Gastrocnemius medialis (tissue), 4 donors: ENCODE results near the gene THOC5.

ENCODE experiments used
- POLR2A ChIP-seq, 2 donors: fragments of 450-650 bp; IDR thresholded peaks; one replicate each; pipeline ENCODE4 v1.6.1; 2017; ENCODE audit warnings: antibody characterized with exemption in 2 of 2, mild to moderate bottlenecking in 2 of 2, moderate library complexity in 2 of 2
- TF ChIP-seq, protein P1 (sequence below), 5 experiments: fragments of 450-650 bp in 3 of 5; fragments of 200-600 bp in 2 of 5; sonication (generic) in 2 of 5; IDR thresholded peaks in 4 of 5; conservative IDR thresholded peaks in 1 of 5; 1 replicate in 4 of 5; 2 replicates in 1 of 5; pipeline ENCODE4 v1.5.1; 2016 to 2019; ENCODE audit warnings: antibody characterized with exemption in 5 of 5, mild to moderate bottlenecking in 3 of 5, moderate library complexity in 3 of 5

GRCh38 chr22:29530716-29531115 is 22.8 kb downstream of the THOC5 start:
- TF ChIP-seq, protein P1, sequence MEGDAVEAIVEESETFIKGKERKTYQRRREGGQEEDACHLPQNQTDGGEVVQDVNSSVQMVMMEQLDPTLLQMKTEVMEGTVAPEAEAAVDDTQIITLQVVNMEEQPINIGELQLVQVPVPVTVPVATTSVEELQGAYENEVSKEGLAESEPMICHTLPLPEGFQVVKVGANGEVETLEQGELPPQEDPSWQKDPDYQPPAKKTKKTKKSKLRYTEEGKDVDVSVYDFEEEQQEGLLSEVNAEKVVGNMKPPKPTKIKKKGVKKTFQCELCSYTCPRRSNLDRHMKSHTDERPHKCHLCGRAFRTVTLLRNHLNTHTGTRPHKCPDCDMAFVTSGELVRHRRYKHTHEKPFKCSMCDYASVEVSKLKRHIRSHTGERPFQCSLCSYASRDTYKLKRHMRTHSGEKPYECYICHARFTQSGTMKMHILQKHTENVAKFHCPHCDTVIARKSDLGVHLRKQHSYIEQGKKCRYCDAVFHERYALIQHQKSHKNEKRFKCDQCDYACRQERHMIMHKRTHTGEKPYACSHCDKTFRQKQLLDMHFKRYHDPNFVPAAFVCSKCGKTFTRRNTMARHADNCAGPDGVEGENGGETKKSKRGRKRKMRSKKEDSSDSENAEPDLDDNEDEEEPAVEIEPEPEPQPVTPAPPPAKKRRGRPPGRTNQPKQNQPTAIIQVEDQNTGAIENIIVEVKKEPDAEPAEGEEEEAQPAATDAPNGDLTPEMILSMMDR (IDR thresholded peaks at IDR 0.05 in 4 of 5, conservative IDR thresholded peaks at IDR 0.05 in 1 of 5), result no peak
- TF ChIP-seq POLR2A (IDR thresholded peaks at IDR 0.05), result no peak
